ENCODE results near the gene CUL4A.
"Not testable (repeated sequence)": the region's sequence is repeated elsewhere in the genome, so short reads cannot be mapped to it uniquely, and the experiment has no call there.

CUL4A gene

DNA sequence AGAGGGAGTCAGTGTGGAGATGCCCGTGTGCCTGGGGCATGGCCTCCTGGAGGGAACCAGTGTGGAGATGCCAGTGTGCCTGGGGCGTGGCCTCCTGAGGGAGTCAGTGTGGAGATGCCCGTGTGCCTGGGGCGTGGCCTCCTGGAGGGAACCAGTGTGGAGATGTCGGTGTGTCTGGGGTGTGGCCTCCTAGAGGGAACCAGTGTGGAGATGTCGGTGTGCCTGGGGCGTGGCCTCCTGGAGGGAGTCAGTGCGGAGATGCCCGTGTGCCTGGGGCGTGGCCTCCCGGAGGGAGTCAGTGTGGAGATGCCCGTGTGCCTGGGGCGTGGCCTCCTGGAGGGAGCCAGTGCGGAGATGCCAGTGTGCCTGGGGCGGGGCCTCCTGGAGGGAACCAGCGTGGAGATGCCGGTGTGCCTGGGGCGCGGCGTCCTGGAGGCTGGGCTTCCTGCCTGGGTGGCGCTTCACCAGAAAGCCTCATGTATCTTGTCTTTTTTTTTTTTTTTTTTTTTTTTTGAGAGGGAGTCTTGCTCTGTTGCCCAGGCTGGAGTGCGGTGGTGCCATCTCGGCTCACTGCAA is 105.6 kb downstream of the CUL4A start:
- DNase-seq, H3K27ac Mint-ChIP-seq, H3K9me3 Mint-ChIP-seq, CTCF ChIA-PET, H3K4me1 Mint-ChIP-seq, H3K27me3 Mint-ChIP-seq, H3K4me3 Mint-ChIP-seq: not testable (repeated sequence)
- H3K36me3 Mint-ChIP-seq, result peaks cover 20% of the 10 kb centered on the region

DNA sequence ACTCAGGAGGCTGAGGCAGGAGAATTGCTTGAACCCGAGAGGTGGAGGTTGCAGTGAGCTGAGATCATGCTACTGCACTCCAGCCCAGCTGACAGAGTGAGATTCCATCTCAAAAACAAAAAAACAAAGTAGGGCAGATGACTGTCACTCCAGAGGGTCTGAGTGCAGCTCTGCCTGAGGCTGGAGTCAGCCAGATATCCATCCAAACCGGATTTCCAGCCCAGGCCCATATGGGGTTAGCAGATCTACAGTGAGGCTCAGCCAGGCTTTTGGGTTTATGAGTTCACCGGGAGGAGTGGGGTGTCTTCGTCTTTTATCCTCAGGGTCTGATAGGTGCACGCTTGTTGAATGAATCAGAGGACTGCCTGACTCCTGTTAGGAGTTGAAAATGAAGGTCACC is 106.6 kb downstream of the CUL4A start:
- H3K36me3 Mint-ChIP-seq, result peaks cover 23% of the 10 kb centered on the region
- DNase-seq, result no peak
- CTCF ChIA-PET, result no interaction called here
- no peaks in the 10 kb centered on the region for H3K9me3 Mint-ChIP-seq
- H3K4me1 Mint-ChIP-seq, result peaks cover 2% of the 10 kb centered on the region
- H3K4me3 Mint-ChIP-seq, result no peak overlapping the region
- H3K27me3 Mint-ChIP-seq, result no peaks in the 10 kb centered on the region
- no peak overlapping the region for H3K27ac Mint-ChIP-seq

All from activated naive CD4-positive, alpha-beta T cell treated with anti-CD3 and anti-CD28 coated beads, Interleukin-2, amount 10 ng/mL, durations not matched to agents 7 days and 5 days (primary cell).